NCI-H2171 treated with DMSO at 0.1 percent for 48 hours (cell line): ENCODE results near the gene AKT1.
A peak's percentile ranks its signal among the peaks of the same experiment; 100 is the strongest.
"Not testable (repeated sequence)": the region's sequence is repeated elsewhere in the genome, so short reads cannot be mapped to it uniquely, and the experiment has no call there.

ENCODE experiments used
- DNase-seq: peaks from one replicate; lab custom pipeline; 2025; lab: John Stamatoyannopoulos, UW

AKT1 gene

DNA sequence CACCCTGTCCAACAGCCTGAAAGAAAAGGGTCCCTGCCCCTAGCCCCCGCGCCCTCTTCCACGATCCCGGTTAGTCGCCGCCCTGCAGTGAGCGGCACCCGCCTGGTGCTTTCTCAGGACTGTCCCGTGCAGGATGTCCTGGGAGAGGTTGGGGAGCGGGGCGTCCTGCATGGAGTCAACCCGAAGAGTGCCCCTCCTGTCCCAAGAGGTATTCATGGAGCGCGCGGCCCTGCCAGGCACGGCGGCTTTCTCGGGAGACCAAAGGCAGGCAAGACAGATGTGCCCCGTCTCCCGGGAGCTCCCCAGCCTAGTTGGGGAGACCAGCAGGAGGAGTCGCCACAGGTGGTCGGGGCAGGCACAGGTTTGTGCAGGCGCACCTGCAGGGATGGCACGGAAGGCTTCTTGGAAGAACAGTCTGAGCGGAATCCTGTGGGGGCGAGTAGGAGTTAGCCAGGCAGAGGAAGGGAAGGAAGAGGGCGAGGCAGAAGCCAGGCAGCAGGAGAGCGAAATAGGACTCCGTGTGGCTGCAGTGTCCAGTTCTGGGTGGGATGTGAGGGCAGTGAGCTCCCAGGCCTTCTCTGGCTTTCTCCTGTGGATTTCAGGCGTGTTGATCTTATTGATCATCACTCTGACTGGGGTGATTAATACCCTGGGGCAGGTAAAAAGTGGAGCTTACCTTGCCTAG lies 41.9 kb downstream of the AKT1 start:
- peak; percentile 66 for DNase-seq

GRCh38 chr14:104752735-104753527 lies 42.6 kb downstream of the AKT1 start, which contains the start of gene SIVA1:
TSS of gene SIVA1 (plus strand) at chr14:104753147. CDS start at chr14:104753202, 55 bp downstream.
- peak; percentile 100 for DNase-seq

GRCh38 chr14:104752423-104752734 lies 43.2 kb downstream of the AKT1 start:
- no peak for DNase-seq

DNA sequence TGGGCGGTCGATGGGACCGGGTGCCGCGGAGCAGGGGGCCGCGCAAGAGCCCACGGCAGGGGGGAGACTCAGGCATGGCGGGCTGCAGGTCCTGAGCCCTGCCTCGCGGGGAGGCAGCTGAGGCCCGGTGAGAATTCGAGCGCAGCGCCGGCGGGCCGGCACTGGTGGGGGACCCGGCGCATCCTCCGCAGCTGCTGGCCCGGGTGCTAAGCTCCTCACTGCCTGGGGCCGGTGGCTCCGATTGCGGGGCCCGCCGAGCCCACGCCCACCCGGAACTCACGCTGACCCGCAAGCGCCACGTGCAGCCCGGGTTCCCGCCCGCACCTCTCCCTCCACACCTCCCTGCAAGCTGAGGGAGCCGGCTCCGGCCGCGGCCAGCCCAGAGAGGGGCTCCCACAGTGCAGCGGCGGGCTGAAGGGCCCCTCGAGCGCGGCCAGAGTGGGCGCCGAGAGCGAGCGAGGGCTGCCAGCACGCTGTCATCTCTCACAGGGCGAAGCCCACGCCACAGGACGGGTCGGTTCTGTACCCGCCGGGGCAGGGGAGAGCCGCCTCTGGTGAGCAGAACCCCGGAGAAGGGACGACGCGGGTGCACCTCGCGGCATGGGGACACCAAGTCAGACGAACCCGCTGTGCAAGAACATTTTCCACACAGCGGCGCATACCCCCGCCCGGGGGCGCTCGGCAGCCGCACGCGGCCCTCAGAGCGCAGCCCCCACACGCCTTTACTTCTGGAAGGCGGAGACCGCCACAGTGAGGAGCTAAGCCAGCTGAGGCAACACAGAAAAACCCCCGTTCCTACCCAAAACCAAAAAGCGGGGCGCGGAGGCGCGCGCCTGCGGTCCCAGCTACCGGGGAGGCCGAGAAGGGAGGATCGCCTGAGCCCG lies 43.8 kb downstream of the AKT1 start:
- DNase-seq, result no peak

DNA sequence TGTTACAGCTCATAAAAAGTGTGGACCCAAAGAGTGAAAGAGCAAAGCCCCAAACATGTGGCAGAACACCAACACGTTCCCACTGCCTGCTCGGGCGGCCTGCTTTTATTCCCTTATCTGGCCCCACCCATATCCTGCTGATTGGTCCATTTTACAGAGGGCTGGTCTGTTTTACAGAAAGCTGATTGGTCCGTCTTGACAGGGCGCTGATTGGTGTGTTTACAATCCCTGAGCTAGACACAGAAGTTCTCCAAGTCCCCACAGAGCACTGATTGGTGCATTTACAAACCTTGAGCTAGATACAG lies 44.8 kb downstream of the AKT1 start:
- not testable (repeated sequence) for DNase-seq

- no peak for DNase-seq
Observed at GRCh38 chr14:104750056-104750752, 45.3 kb downstream of the AKT1 start.

- DNase-seq, result peak; percentile 90
Observed at GRCh38 chr14:104749111-104749649, 46.4 kb downstream of the AKT1 start.

GRCh38 chr14:104747876-104748275 lies 47.7 kb downstream of the AKT1 start:
- no peak for DNase-seq

GRCh38 chr14:104746934-104747481 lies 48.5 kb downstream of the AKT1 start:
- peak; percentile 55 for DNase-seq

DNA sequence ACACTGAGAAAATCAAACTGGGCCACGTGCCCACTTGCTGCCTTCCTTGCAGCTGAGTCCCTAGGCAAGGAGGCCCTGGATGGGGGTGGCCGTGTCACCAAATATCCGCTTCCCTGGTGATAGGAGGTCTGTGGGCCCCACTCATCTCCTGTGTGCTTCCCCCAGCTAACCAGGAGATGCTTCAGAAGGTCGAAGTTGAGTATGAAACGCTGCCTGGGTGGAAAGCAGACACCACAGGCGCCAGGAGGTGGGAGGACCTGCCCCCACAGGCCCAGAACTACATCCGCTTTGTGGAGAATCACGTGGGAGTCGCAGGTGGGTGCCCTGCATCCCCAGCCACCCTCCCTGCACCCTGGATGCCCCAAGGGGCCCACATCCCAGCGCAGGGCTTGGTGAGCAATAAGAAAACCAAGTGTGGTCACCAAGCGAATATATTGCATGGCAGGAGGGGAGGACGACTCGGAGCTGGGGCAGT lies 49.4 kb downstream of the AKT1 start:
- DNase-seq, result peak; percentile 61

DNA sequence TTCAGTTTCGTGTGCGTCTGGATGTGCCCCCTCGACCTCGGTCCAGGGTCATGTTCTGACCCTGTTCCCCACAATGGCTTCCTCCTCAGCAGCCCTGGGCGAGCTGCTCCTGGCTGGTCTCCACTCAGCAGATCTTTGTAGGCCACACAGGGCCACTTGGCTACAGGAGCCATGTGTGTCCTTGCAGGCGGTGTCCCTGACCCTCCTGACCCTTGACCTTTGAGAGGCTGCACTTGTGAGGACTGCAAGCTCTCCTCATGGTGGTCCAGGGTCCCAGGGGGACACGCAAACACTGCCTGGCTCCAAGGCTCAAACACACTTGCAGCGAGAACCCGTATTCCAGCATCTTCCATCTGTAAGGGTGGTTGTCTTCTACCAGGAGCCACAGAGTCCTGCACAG lies 50.1 kb downstream of the AKT1 start:
- DNase-seq, result no peak

- no peak for DNase-seq
Observed at GRCh38 chr14:104744484-104744883, 51.1 kb downstream of the AKT1 start.

DNA sequence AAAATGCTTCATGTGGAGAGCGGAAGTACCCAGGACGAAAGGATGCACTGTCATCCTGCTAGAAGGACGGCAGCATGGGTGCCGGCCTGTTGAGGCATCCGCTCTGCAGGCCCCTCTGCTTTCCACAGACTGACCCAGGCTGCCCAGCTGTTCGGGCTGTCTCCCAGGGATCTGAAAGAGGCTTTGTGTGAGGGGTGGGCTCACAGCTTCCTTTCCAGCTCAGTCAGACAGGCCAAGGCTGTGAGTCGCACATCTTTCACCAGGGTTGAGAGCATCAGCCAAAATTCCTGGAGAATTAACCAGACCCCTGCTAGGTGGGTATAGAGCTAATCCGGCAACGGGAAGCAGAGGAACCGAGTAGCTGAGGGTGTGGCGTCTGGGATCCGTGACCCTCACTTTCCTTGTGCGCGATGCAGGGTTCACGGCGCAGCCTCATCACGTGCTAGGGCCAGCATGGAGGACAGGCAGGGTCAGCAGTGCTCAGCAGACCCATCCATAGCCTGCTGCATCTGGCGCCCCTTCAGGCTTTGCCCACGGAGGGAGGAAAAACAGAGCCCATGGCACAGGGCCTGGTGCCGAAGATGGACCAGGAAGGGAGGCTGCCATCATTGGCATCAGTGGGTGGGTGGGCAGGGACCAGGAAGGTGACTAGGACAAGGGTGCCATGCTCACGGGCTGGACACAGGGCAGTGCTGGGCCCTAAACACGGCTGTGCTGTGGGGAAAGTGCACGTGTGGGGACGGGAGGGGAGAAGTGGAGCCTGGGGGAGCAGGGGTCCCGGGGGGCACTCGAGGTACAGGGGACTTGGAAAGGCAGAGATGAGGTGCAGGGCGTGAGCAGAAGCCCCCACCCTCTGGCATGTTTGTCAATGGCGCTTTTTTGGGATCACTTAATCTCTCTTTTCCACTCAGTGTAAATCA lies 51.8 kb downstream of the AKT1 start:
- no peak for DNase-seq

GRCh38 chr14:104742586-104743455 lies 52.7 kb downstream of the AKT1 start:
- no peak for DNase-seq

DNA sequence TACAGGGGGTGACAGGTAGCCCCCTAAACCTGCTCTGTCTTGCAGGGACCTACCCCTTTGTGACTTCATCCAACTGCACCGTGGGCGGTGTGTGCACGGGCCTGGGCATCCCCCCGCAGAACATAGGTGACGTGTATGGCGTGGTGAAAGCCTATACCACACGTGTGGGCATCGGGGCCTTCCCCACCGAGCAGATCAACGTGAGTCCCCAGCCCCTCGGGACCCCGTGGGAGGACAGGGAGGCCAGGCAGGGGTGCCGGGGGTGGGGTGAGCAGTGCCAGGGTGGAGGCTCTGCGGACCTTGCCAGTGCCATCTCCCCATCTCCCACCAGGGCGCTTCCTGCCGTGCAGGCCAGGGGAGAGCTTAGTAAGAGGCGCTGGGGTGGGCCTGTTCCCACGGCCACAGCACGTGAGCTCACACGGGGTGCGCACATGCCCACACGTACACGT lies 53.7 kb downstream of the AKT1 start:
- DNase-seq, result no peak

DNA sequence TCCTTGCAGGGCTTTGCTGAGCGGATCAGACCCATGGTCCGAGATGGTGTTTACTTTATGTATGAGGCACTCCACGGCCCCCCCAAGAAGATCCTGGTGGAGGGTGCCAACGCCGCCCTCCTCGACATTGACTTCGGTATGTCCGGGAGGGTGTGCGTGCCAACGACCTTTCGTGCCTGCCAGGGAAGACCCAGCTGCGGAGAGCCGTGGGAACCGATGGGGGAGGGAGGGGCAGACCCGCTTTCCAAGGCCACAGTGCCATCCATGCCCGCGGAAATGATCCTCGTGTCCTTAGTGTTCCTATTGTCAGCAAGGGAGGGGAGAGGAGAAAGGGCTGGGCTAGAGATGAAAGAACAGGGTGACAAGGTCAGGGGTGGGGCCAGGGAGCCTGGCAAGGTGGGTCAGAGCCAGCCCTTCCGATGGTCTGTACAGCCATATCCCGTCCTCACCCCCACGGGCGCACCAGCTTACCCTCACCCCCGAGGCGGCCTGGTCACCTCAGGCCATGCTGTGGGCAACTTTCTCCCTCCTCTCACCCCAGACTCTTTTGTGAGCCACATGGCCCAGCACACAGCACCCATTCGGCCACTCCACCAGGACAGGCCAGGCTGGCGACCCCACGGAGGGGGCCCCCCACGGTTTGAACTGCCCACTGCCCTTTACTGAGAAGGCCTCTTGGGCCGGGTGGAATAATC lies 54.3 kb downstream of the AKT1 start:
- no peak for DNase-seq

DNA sequence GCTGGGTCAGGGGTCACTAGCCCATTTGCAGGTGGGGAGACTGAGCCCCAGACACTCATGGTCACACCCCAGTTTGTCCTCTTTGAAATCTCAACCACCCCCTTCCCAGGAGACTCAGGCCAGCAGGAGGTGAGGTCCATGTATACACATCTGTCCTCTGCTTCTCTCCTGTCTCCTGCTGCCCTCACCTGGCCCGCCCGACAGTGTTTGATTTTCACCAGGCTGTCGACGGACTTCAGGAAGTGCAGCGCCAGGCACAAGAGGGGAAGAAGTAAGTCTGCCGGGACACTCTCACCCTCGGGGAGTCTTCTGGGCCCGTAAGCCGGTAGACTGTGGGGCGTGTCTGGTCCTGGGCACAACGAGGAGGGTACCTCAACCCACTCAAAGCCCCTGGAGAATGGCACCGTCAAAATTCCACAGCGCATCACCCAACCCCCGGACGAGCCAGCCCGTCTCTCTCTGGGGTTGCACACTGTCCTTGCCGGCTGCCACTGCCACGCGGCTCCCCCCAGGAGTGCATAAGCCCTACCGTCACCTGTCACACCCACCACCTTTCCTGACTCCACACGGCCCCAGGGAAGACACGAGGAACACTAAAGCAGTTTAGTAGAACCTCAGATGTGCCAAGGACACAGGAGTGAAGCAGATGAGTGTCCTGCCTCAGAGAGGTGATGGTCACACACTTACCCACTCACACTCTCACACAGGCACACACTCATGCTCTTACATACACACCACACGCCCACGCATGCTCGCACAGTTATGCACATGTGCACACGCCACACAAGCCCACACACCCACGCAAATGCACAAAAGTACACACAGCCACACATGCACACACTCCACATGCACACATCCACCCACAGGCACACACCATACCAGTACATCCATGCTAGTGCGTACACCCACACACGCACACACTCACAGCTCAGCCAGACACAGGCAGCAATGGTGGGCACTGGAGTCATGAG lies 55.7 kb downstream of the AKT1 start:
- DNase-seq, result no peak
